Measurements from ENCODE around the gene CDC123.
"Not testable (repeated sequence)": the region's sequence is repeated elsewhere in the genome, so short reads cannot be mapped to it uniquely, and the experiment has no call there.

Gene CDC123

GRCh38 chr10:12287772-12288171, 91.8 kb downstream of the CDC123 start (continued):
- TF ChIP-seq TSHZ2 (CRISPR knock-in tag; IDR thresholded peaks at IDR 0.05) (no peak), PATZ1 (CRISPR knock-in tag; IDR thresholded peaks at IDR 0.05; ENCODE audit: borderline replicate concordance) (no peak), CREB5 (CRISPR knock-in tag; IDR thresholded peaks at IDR 0.05; ENCODE audit: low read depth) (no peak), ZFP30 (CRISPR knock-in tag; IDR thresholded peaks at IDR 0.05) (no peak), ESRRG (CRISPR knock-in tag; IDR thresholded peaks at IDR 0.05) (no peak)

- ATAC-seq, result not testable (repeated sequence)
These were observed 101.8 kb downstream of the CDC123 start for GRCh38 chr10:12297784-12298183.

GRCh38 chr10:12299222-12299965, 103.4 kb downstream of the CDC123 start:
- no peak for ATAC-seq
- TF ChIP-seq ZNF565 (CRISPR knock-in tag; conservative IDR thresholded peaks at IDR 0.05; ENCODE audit: low read depth) (no peak), ISL1 (CRISPR knock-in tag; IDR thresholded peaks at IDR 0.05) (no peak), PPARA (CRISPR knock-in tag; IDR thresholded peaks at IDR 0.05; ENCODE audit: borderline replicate concordance) (no peak), TCF4 (CRISPR knock-in tag; IDR thresholded peaks at IDR 0.05; ENCODE audit: borderline replicate concordance) (no peak), BACH2 (CRISPR knock-in tag; IDR thresholded peaks at IDR 0.05; ENCODE audit: borderline replicate concordance) (no peak), PATZ1 (CRISPR knock-in tag; IDR thresholded peaks at IDR 0.05; ENCODE audit: borderline replicate concordance) (no peak), CSDC2 (CRISPR knock-in tag; IDR thresholded peaks at IDR 0.05) (no peak), ARNTL (CRISPR knock-in tag; IDR thresholded peaks at IDR 0.05; ENCODE audit: borderline replicate concordance, low read depth) (no peak), CSRNP3 (CRISPR knock-in tag; IDR thresholded peaks at IDR 0.05) (no peak), GLIS3 (CRISPR knock-in tag; IDR thresholded peaks at IDR 0.05) (no peak), TSHZ2 (CRISPR knock-in tag; IDR thresholded peaks at IDR 0.05) (no peak), OSR1 (CRISPR knock-in tag; IDR thresholded peaks at IDR 0.05) (no peak), ZC3H10 (CRISPR knock-in tag; IDR thresholded peaks at IDR 0.05) (no peak), ESRRG (CRISPR knock-in tag; IDR thresholded peaks at IDR 0.05) (no peak), RARB (CRISPR knock-in tag; IDR thresholded peaks at IDR 0.05) (no peak), ZNF70 (CRISPR knock-in tag; IDR thresholded peaks at IDR 0.05) (no peak), CREB5 (CRISPR knock-in tag; IDR thresholded peaks at IDR 0.05; ENCODE audit: low read depth) (no peak), TOX (CRISPR knock-in tag; IDR thresholded peaks at IDR 0.05; ENCODE audit: borderline replicate concordance) (no peak)

Data from SK-N-SH treated with all-trans-retinoic acid at 6 μM for 48 hours (cell line).